Measurements from ENCODE around the gene ANAPC5. TPM values are rescaled to one million over a fixed set of nuclear protein-coding genes. Genes with fewer than 3 reads are reported as not detected.
"Not testable (repeated sequence)": the region's sequence is repeated elsewhere in the genome, so short reads cannot be mapped to it uniquely, and the experiment has no call there.

The ANAPC5 gene
- total RNA-seq, 1 donor from 2014 or later: 65.1 TPM

GRCh38 chr12:121282072-121282742 is 70.0 kb downstream of the ANAPC5 start:
- peaks cover 54% of the 10 kb centered on the region for H3K4me1 ChIP-seq
- intact Hi-C loops (cut with micrococcal nuclease): no loop called here
- peak overlapping the region; percentile 30 for H3K27ac ChIP-seq (replicated peaks)
- TF ChIP-seq CTCF (IDR thresholded peaks at IDR 0.05; ENCODE audit: borderline replicate concordance): no peak
- no peak for DNase-seq
- no peaks in the 10 kb centered on the region for H3K27me3 ChIP-seq (ENCODE audit: low read depth)
- H3K4me3 ChIP-seq: no peak overlapping the region
- no peaks in the 10 kb centered on the region for H3K9me3 ChIP-seq (replicated peaks)
- H3K36me3 ChIP-seq: no peaks in the 10 kb centered on the region

GRCh38 chr12:121281116-121281515 is 71.1 kb downstream of the ANAPC5 start:
- DNase-seq; H3K4me3 ChIP-seq; H3K9me3 ChIP-seq (replicated peaks); H3K27me3 ChIP-seq (ENCODE audit: low read depth); intact Hi-C loops (cut with micrococcal nuclease); H3K36me3 ChIP-seq: not testable (repeated sequence)
- Histone ChIP-seq H3K4me1 (peaks cover 50% of the 10 kb centered on the region), H3K27ac (replicated peaks) (peak overlapping the region; percentile 30)

- DNase-seq; H3K27me3 ChIP-seq (ENCODE audit: low read depth); H3K9me3 ChIP-seq (replicated peaks); H3K36me3 ChIP-seq; intact Hi-C loops (cut with micrococcal nuclease); H3K4me3 ChIP-seq; H3K27ac ChIP-seq (replicated peaks): not testable (repeated sequence)
- H3K4me1 ChIP-seq: peaks cover 48% of the 10 kb centered on the region
Measured at GRCh38 chr12:121280531-121280930, 71.7 kb downstream of the ANAPC5 start.

- H3K27me3 ChIP-seq (ENCODE audit: low read depth): no peaks in the 10 kb centered on the region
- no peaks in the 10 kb centered on the region for H3K9me3 ChIP-seq (replicated peaks)
- H3K4me1 ChIP-seq: peaks cover 41% of the 10 kb centered on the region
- peak; percentile 70 for DNase-seq
- H3K27ac ChIP-seq (replicated peaks): peak overlapping the region; percentile 74
- intact Hi-C loops (cut with micrococcal nuclease): no loop called here
- no peak for TF ChIP-seq CTCF (IDR thresholded peaks at IDR 0.05; ENCODE audit: borderline replicate concordance)
- H3K4me3 ChIP-seq: peak overlapping the region; percentile 6
- peaks cover 10% of the 10 kb centered on the region for H3K36me3 ChIP-seq
Measured at GRCh38 chr12:121279507-121279915, 72.7 kb downstream of the ANAPC5 start.

GRCh38 chr12:121279071-121279375 is 73.2 kb downstream of the ANAPC5 start:
- Histone ChIP-seq H3K4me1 (peaks cover 41% of the 10 kb centered on the region), H3K27ac (replicated peaks) (peak overlapping the region; percentile 74), H3K36me3 (peaks cover 15% of the 10 kb centered on the region), H3K27me3 (ENCODE audit: low read depth) (no peaks in the 10 kb centered on the region), H3K9me3 (replicated peaks) (no peaks in the 10 kb centered on the region), H3K4me3 (peak overlapping the region; percentile 6)
- intact Hi-C loops (cut with micrococcal nuclease): no loop called here
- peak; percentile 46 for DNase-seq
- no peak for TF ChIP-seq CTCF (IDR thresholded peaks at IDR 0.05; ENCODE audit: borderline replicate concordance)

- DNase-seq: no peak
- H3K27me3 ChIP-seq (ENCODE audit: low read depth): no peaks in the 10 kb centered on the region
- peaks cover 41% of the 10 kb centered on the region for H3K4me1 ChIP-seq
- TF ChIP-seq CTCF (IDR thresholded peaks at IDR 0.05; ENCODE audit: borderline replicate concordance): no peak
- H3K27ac ChIP-seq (replicated peaks): peak overlapping the region; percentile 74
- peaks cover 21% of the 10 kb centered on the region for H3K36me3 ChIP-seq
- no peak overlapping the region for H3K4me3 ChIP-seq
- no peaks in the 10 kb centered on the region for H3K9me3 ChIP-seq (replicated peaks)
- intact Hi-C loops (cut with micrococcal nuclease): no loop called here
Measured at GRCh38 chr12:121278169-121279070, 73.8 kb downstream of the ANAPC5 start.

Data from left ventricle myocardium inferior (tissue), 1 donor.